Endothelial cell of umbilical vein (primary cell): Measurements from ENCODE around the gene TIPARP. TPM values are rescaled to one million over a fixed set of nuclear protein-coding genes. Genes with fewer than 3 reads are reported as not detected.

ENCODE experiments used
- BruUV-seq: library from RNA; stranded (reverse); fragments of 400-500 nt; replicated peaks from 2 replicates; lab custom pipeline; 2021; lab: Mats Ljungman, UMichigan
- CTCF ChIA-PET: fragments of 300-600, 350-600 bp; sonication (Branson Sonifier 250); formaldehyde crosslinking; loops from one replicate; lab custom pipeline; 2021; ENCODE audit warnings: antibody characterized with exemption, inconsistent platforms; lab: Charles Lee
- POLR2A ChIA-PET: fragments of 300-600, 350-600 bp; sonication (Branson Sonifier 250); formaldehyde crosslinking; loops from one replicate; lab custom pipeline; 2021; ENCODE audit warnings: antibody characterized with exemption, inconsistent platforms; lab: Charles Lee
- DNase-seq: peaks from one replicate; pipeline ENCODE4 v3.0.0-alpha.2; 2011; ENCODE audit warnings: low read depth, low spot score
- FAIRE-seq: peaks from 2 replicates; lab custom pipeline; 2011; peaks lifted over from hg19 to GRCh38; lab: Jason Lieb, UNC
- H2AFZ ChIP-seq: 2 replicates; pipeline ENCODE4 v1.6.0; 2012; ENCODE audit warnings: low read depth, low read length, control low read depth, inconsistent platforms
- H3K27ac ChIP-seq: 2 replicates; pipeline ENCODE4 v1.5.1; 2011; ENCODE audit warnings: low read depth, mild to moderate bottlenecking, control low read depth, low read length, moderate library complexity; ENCODE audit not compliant: insufficient read depth
- H3K27me3 ChIP-seq, 2 experiments: 2 replicates each; pipeline versions ENCODE4 v1.6.0 to v1.6.1; 2011; ENCODE audit warnings: low read length in 2 of 2, mixed read lengths in 1 of 2; ENCODE audit not compliant: control insufficient read depth in 2 of 2, insufficient read depth in 2 of 2
- H3K36me3 ChIP-seq, 2 experiments: 2 replicates in 1 of 2; 3 replicates in 1 of 2; pipeline ENCODE4 v1.5.1; 2011; ENCODE audit warnings: low read length in 2 of 2, mild to moderate bottlenecking in 1 of 2, moderate library complexity in 1 of 2; ENCODE audit not compliant: control insufficient read depth in 2 of 2, insufficient read depth in 2 of 2; ENCODE audit errors: extremely low read depth in 1 of 2
- H3K4me1 ChIP-seq: 3 replicates; pipeline ENCODE4 v1.5.1; 2011; ENCODE audit warnings: mild to moderate bottlenecking, low read length; ENCODE audit not compliant: control insufficient read depth, insufficient read depth; ENCODE audit errors: extremely low read depth
- H3K4me2 ChIP-seq: 2 replicates; pipeline ENCODE4 v1.6.1; 2011; ENCODE audit warnings: low read length, control low read depth, mixed read lengths; ENCODE audit not compliant: insufficient read depth
- H3K4me3 ChIP-seq, 3 experiments: fragments of 200-600 bp in 1 of 3; sonication (generic), shearing (Covaris generic) in 1 of 3; replicated peaks in 1 of 3; 2 replicates each; pipeline ENCODE4 v1.5.1; 2011 to 2016; ENCODE audit warnings: control low read depth in 3 of 3, low read length in 3 of 3, mild to moderate bottlenecking in 2 of 3, inconsistent platforms in 1 of 3, low read depth in 1 of 3, moderate library complexity in 1 of 3; ENCODE audit not compliant: insufficient read depth in 1 of 3
- H3K79me2 ChIP-seq: 2 replicates; pipeline ENCODE4 v1.6.0; 2012; ENCODE audit warnings: low read length, inconsistent platforms; ENCODE audit not compliant: control insufficient read depth, insufficient read depth
- H3K9ac ChIP-seq: replicated peaks from 2 replicates; pipeline ENCODE3; 2011; ENCODE audit warnings: low read length, control low read depth; ENCODE audit not compliant: insufficient read depth; ENCODE audit errors: extremely low read depth
- H3K9me1 ChIP-seq: replicated peaks from 3 replicates; pipeline ENCODE4 v1.6.0; 2011; ENCODE audit warnings: mild to moderate bottlenecking, low read length; ENCODE audit not compliant: control insufficient read depth, insufficient read depth; ENCODE audit errors: extremely low read depth
- H3K9me3 ChIP-seq: replicated peaks from 2 replicates; pipeline ENCODE4 v1.5.1; 2012; ENCODE audit warnings: low read length, inconsistent platforms; ENCODE audit not compliant: control insufficient read depth, insufficient read depth
- H4K20me1 ChIP-seq: replicated peaks from 2 replicates; pipeline ENCODE3; 2011; ENCODE audit warnings: mild to moderate bottlenecking, low read length; ENCODE audit not compliant: control insufficient read depth, insufficient read depth; ENCODE audit errors: extremely low read depth
- CTCF ChIP-seq, 2 donors: IDR thresholded peaks; 1 replicate in 1 of 2; 2 replicates in 1 of 2; pipeline ENCODE4 v1.5.1; 2011; ENCODE audit warnings: low read length in 2 of 2, mild to moderate bottlenecking in 2 of 2, moderate library complexity in 2 of 2, control low read depth in 1 of 2, inconsistent platforms in 1 of 2, low read depth in 1 of 2; ENCODE audit not compliant: insufficient read depth in 1 of 2; ENCODE audit errors: extremely low read depth in 1 of 2
- EZH2 ChIP-seq: IDR thresholded peaks from 2 replicates; pipeline ENCODE4 v1.6.1; 2012; ENCODE audit warnings: borderline replicate concordance, low read depth, mild to moderate bottlenecking, moderate library complexity, low read length, inconsistent platforms; ENCODE audit not compliant: severe bottlenecking
- FOS ChIP-seq: IDR thresholded peaks from 2 replicates; pipeline ENCODE4 v1.6.1; 2011; ENCODE audit warnings: mild to moderate bottlenecking, low read length, moderate library complexity, borderline replicate concordance; ENCODE audit not compliant: insufficient read depth
- GATA2 ChIP-seq: IDR thresholded peaks from 2 replicates; pipeline ENCODE4 v1.7.0; 2011; ENCODE audit warnings: low read depth, mild to moderate bottlenecking, moderate library complexity, mixed read lengths, low read length; ENCODE audit not compliant: insufficient read length, insufficient read depth
- JUN ChIP-seq: IDR thresholded peaks from 2 replicates; pipeline ENCODE4 v1.6.1; 2011; ENCODE audit warnings: borderline replicate concordance, low read depth; ENCODE audit not compliant: insufficient read length, insufficient read depth
- MYC ChIP-seq: IDR thresholded peaks from one replicate; pipeline ENCODE4 v1.6.1; 2011; ENCODE audit warnings: mild to moderate bottlenecking, low read depth, low read length
- POLR2A ChIP-seq: IDR thresholded peaks from 2 replicates; pipeline ENCODE4 v1.6.1; 2012; ENCODE audit warnings: low read depth, mild to moderate bottlenecking, control low read depth, low read length
- POLR2AphosphoS5 ChIP-seq: IDR thresholded peaks from 2 replicates; pipeline ENCODE4 v1.6.1; 2012; ENCODE audit warnings: low read depth, mild to moderate bottlenecking, control low read depth, low read length, moderate library complexity; ENCODE audit not compliant: insufficient read depth
- dilution Hi-C: fragments of 300-500 bp; cut with MboI; formaldehyde crosslinking; loops from one replicate; pipeline ENCODE4 v1.15.0; 2019; ENCODE audit warnings: low sequenced_read_pairs; ENCODE audit not compliant: extremely low pct_ligation_motif_present
- intact Hi-C: fragments of 100-400 bp; cut with micrococcal nuclease; formaldehyde crosslinking; loops from one replicate; pipeline ENCODE4 v1.10.0; 2022
- polyA plus RNA-seq, 4 experiments: library from polyadenylated mRNA; depleted of rRNA in 3 of 4; stranded (reverse) in 3 of 4; unstranded in 1 of 4; fragments of >200 nt; gene quantifications; 2 replicates each; pipeline versions ENCODE4 v1.2.1 to v1.2.3, GENCODE V29; 2011 to 2012; ENCODE audit warnings: missing spikeins in 1 of 4
- total RNA-seq: library from RNA; stranded (reverse); gene quantifications from 2 replicates; pipeline ENCODE4 v1.2.3, GENCODE V29; 2021
- TF ChIP-seq, protein P1 (sequence below): IDR thresholded peaks from 2 replicates; pipeline ENCODE4 v1.6.1; 2011; ENCODE audit not compliant: insufficient read depth, insufficient read length

The TIPARP gene
- total and polyA plus RNA-seq, 2 donors (not counting 3 experiments of a cell fraction or from before 2014, with no cell fraction given) = 9.1 to 21.2 TPM

GRCh38 chr3:156691920-156692319 is 17.5 kb downstream of the TIPARP start:
- DNase-seq = peak; percentile 91
- H3K9ac ChIP-seq = peak overlapping the region; percentile 83
- H3K9me1 ChIP-seq = no peaks in the 10 kb centered on the region
- H3K27ac ChIP-seq = peak overlapping the region; percentile 85
- intact Hi-C loops (loop anchor here (1.0 to 5.0 kb wide), 6 partner anchors 11 to 440 kb away; partner anchors contain the start of genes LEKR1 and TIPARP), dilution Hi-C loops (loop anchor here (25.0 kb wide), 1 partner anchor 445 kb away; no protein-coding TSS in a partner anchor)
- peaks cover 7 to 20% of the 10 kb centered on the region in 2 experiments for H3K36me3 ChIP-seq
- no peaks in the 10 kb centered on the region for H3K27me3 ChIP-seq
- peak; percentile 49 for FAIRE-seq
- CTCF ChIA-PET = interaction anchor here (1.0 to 2.8 kb wide), 11 partner anchors 8 to 397 kb away, joined by 3 to 14 read pairs (median 4); partner anchors contain the start of gene TIPARP
- no peak overlapping the region for H2AFZ ChIP-seq
- no peaks in the 10 kb centered on the region for H3K9me3 ChIP-seq
- TF ChIP-seq MYC (no peak), CTCF (IDR thresholded peaks at IDR 0.05; ENCODE audit: extremely low read depth in 1 of 2, insufficient read depth in 1 of 2, low read depth in 1 of 2, low read length in 2 of 2) (no peak), GATA2 (peak; percentile 91), POLR2A (peak; percentile 63), FOS (peak; percentile 91), JUN (peak; percentile 92), EZH2 (no peak), POLR2AphosphoS5 (no peak)
- TF ChIP-seq, protein P1, sequence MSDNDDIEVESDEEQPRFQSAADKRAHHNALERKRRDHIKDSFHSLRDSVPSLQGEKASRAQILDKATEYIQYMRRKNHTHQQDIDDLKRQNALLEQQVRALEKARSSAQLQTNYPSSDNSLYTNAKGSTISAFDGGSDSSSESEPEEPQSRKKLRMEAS = no peak
- H4K20me1 ChIP-seq = no peaks in the 10 kb centered on the region
- peaks cover 58% of the 10 kb centered on the region for H3K4me1 ChIP-seq
- POLR2A ChIA-PET = no interaction called here
- peak overlapping the region in 1 of 3 experiments; percentile 64 for H3K4me3 ChIP-seq
- H3K4me2 ChIP-seq = peak overlapping the region; percentile 89
- peaks cover 84% of the 10 kb centered on the region for H3K79me2 ChIP-seq
- BruUV-seq = no TSS peak
